Measurements from ENCODE around the gene BBS9.

DNA sequence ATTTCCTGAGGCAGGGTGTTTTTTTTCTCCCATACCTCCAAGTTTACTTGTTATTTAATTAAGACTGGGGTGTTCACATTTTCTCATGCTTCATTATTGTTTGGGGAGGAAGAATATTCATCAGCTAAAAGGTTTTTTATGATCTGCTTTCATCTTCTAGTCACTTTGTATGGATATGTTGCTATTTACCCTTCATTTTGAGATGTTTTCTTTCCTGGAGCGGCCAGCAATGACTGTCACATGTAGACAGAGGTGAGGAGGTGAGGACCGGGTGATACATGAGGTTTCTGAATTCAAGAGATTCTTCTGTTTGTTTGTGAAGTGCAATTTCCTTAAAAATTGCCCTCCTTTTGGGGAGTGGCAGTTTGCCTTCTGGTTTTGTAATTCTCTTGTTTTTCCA lies 514.2 kb downstream of the BBS9 start:
- TF ChIP-seq TAF1 (IDR thresholded peaks at IDR 0.05; ENCODE audit: borderline replicate concordance, insufficient read depth, low read length) = no peak
- no peak for TF ChIP-seq SIN3A (IDR thresholded peaks at IDR 0.05; ENCODE audit: borderline replicate concordance, insufficient read depth, low read length)
- TF ChIP-seq, protein P1, sequence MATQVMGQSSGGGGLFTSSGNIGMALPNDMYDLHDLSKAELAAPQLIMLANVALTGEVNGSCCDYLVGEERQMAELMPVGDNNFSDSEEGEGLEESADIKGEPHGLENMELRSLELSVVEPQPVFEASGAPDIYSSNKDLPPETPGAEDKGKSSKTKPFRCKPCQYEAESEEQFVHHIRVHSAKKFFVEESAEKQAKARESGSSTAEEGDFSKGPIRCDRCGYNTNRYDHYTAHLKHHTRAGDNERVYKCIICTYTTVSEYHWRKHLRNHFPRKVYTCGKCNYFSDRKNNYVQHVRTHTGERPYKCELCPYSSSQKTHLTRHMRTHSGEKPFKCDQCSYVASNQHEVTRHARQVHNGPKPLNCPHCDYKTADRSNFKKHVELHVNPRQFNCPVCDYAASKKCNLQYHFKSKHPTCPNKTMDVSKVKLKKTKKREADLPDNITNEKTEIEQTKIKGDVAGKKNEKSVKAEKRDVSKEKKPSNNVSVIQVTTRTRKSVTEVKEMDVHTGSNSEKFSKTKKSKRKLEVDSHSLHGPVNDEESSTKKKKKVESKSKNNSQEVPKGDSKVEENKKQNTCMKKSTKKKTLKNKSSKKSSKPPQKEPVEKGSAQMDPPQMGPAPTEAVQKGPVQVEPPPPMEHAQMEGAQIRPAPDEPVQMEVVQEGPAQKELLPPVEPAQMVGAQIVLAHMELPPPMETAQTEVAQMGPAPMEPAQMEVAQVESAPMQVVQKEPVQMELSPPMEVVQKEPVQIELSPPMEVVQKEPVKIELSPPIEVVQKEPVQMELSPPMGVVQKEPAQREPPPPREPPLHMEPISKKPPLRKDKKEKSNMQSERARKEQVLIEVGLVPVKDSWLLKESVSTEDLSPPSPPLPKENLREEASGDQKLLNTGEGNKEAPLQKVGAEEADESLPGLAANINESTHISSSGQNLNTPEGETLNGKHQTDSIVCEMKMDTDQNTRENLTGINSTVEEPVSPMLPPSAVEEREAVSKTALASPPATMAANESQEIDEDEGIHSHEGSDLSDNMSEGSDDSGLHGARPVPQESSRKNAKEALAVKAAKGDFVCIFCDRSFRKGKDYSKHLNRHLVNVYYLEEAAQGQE (IDR thresholded peaks at IDR 0.05; ENCODE audit: insufficient read depth in 1 of 2, low read depth in 2 of 2, low read length in 2 of 2) = no peak
- no peak for TF ChIP-seq POLR2AphosphoS5 (IDR thresholded peaks at IDR 0.05; ENCODE audit: low read depth, low read length)
- TF ChIP-seq FOXP2 (optimal IDR thresholded peaks at IDR 0.05; ENCODE audit: borderline replicate concordance, extremely low read depth, extremely low read length, insufficient read depth) = no peak
